ENCODE measurements around the gene PREPL.
"Not testable (repeated sequence)": the region's sequence is repeated elsewhere in the genome, so short reads cannot be mapped to it uniquely, and the experiment has no call there.

PREPL gene

DNA sequence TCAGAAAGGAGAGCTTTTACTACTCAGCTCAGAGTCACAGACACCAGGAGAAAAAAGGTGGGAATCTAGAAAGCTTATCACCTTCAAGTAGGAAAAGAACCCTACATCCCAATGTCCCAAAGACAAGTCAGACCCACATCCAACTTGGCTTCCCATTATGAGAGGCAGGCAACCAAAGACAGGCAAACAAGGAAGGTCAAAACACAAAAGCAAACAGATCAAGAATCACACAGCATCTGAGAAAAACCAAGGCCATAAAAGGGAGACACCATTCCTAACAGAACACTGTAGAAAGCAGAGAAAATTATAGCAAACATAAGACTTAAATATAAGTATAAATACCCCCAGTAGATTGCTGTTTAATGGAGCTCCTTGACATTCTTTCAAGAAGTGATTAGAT lies 45.3 kb downstream of the PREPL start:
- no peak for DNase-seq (ENCODE audit: low read depth)
- TF ChIP-seq CTCF (IDR thresholded peaks at IDR 0.05; ENCODE audit: insufficient read depth, low read depth, low read length, missing control alignments): no peak
- no peak overlapping the region for H3K4me3 ChIP-seq (ENCODE audit: low read depth, low read length)

DNA sequence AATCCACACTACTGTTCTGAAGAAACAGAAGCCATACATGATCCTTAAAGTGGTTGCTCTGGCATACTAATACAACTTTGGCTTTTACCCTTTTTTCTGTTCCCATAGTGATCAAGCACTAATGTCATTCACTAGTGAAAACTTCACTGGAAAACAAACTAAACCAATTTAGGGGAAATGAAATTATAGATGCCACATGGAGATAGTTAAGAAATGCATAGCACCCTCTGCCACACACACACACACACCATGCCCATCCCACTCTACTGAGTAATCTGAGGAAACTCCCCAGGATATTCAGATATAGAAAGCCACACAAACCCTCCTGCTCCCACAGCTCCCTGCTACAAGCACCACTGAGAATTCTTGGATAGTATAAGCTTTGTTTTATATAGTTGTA lies 46.9 kb downstream of the PREPL start:
- no peak for DNase-seq (ENCODE audit: low read depth)
- no peak for TF ChIP-seq CTCF (IDR thresholded peaks at IDR 0.05; ENCODE audit: insufficient read depth, low read depth, low read length, missing control alignments)
- H3K4me3 ChIP-seq (ENCODE audit: low read depth, low read length): no peak overlapping the region

- DNase-seq (ENCODE audit: low read depth): no peak
- H3K4me3 ChIP-seq (ENCODE audit: low read depth, low read length): no peak overlapping the region
- TF ChIP-seq CTCF (IDR thresholded peaks at IDR 0.05; ENCODE audit: insufficient read depth, low read depth, low read length, missing control alignments): no peak
Observed at GRCh38 chr2:44310287-44310686, 51.0 kb downstream of the PREPL start.

DNA sequence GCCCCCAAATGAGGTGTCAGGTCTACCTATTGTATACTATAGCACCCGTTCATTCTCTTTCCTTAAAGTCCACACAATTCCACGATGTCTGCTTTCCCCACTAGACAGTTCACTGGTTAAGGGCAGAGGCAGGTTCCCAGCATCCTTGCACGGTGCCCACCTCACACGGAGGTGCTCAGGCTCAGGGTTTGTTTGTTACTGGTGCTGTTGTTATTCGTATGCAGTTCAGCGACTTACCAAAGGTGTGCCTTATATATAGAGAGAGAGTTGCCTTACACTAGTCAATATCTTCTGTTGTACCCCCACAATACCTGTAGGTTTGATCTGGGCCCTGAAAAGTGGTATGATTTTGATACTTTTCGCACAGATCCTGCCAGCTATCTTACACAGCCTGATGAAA lies 55.4 kb downstream of the PREPL start:
- TF ChIP-seq CTCF (IDR thresholded peaks at IDR 0.05; ENCODE audit: insufficient read depth, low read depth, low read length, missing control alignments): no peak
- DNase-seq (ENCODE audit: low read depth): no peak

GRCh38 chr2:44304258-44304657 lies 57.0 kb downstream of the PREPL start:
- DNase-seq (ENCODE audit: low read depth): no peak
- no peak overlapping the region for H3K4me3 ChIP-seq (ENCODE audit: low read depth, low read length)
- no peak for TF ChIP-seq CTCF (IDR thresholded peaks at IDR 0.05; ENCODE audit: insufficient read depth, low read depth, low read length, missing control alignments)

More for the DNA sequence above, 55.4 kb downstream of the PREPL start:
- no peak overlapping the region for H3K4me3 ChIP-seq (ENCODE audit: low read depth, low read length)

GRCh38 chr2:44303766-44304165 lies 57.5 kb downstream of the PREPL start:
- DNase-seq (ENCODE audit: low read depth); H3K4me3 ChIP-seq (ENCODE audit: low read depth, low read length): not testable (repeated sequence)

DNA sequence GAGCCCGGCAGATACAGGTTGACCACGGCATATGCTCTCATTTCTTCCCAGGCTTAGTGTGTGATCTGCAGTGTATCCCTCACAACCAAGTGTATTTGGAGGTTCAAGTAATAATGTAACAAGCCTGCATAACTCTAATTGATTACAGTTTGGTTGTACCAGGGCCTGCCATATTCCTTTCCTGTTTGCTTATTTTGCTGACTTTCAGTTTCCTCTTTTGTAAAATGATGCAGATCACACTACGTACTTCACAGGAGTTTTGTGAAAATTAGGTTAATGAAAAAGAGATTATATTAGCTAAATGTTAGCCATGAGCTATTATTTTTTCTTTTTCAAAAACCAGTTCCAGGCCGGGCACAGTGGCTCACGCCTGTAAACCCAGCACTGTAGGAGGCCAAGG lies 60.2 kb downstream of the PREPL start:
- no peak for TF ChIP-seq CTCF (IDR thresholded peaks at IDR 0.05; ENCODE audit: insufficient read depth, low read depth, low read length, missing control alignments)
- no peak overlapping the region for H3K4me3 ChIP-seq (ENCODE audit: low read depth, low read length)
- DNase-seq (ENCODE audit: low read depth): no peak

GRCh38 chr2:44299635-44300034 lies 61.7 kb downstream of the PREPL start:
- no peak overlapping the region for H3K4me3 ChIP-seq (ENCODE audit: low read depth, low read length)
- TF ChIP-seq CTCF (IDR thresholded peaks at IDR 0.05; ENCODE audit: insufficient read depth, low read depth, low read length, missing control alignments): no peak
- no peak for DNase-seq (ENCODE audit: low read depth)

All from GM12865 (cell line).